ENCODE data around the gene TAX1BP3.

- no peak for TF ChIP-seq CTCF (IDR thresholded peaks at IDR 0.05; ENCODE audit: insufficient read depth, low read length)
- no peak for TF ChIP-seq POLR2AphosphoS5 (IDR thresholded peaks at IDR 0.05; ENCODE audit: low read depth)
- no peak for TF ChIP-seq GABPA (IDR thresholded peaks at IDR 0.05; ENCODE audit: low read depth)
These were observed 40.6 kb downstream of the TAX1BP3 start for GRCh38 chr17:3627769-3628167.
